HG03460 (cell line): ENCODE results near the gene TNFRSF1A.
"Not testable (repeated sequence)": the region's sequence is repeated elsewhere in the genome, so short reads cannot be mapped to it uniquely, and the experiment has no call there.

Source experiments
- ATAC-seq: cut with Tn5 transposase; IDR thresholded peaks from one replicate; pipeline ENCODE4 v1.9.1; 2021; ENCODE audit not compliant: unreplicated experiment

The TNFRSF1A gene

GRCh38 chr12:6358881-6359280 lies 17.0 kb upstream of the TNFRSF1A start:
- no peak for ATAC-seq

GRCh38 chr12:6356374-6356820 lies 14.5 kb upstream of the TNFRSF1A start:
- ATAC-seq = no peak

- no peak for ATAC-seq
These were observed 13.9 kb upstream of the TNFRSF1A start for GRCh38 chr12:6355491-6356373.

GRCh38 chr12:6354495-6355393 lies 12.9 kb upstream of the TNFRSF1A start:
- ATAC-seq = no peak

- ATAC-seq = no peak
These were observed 10.6 kb upstream of the TNFRSF1A start for GRCh38 chr12:6352193-6353173.

GRCh38 chr12:6351622-6352021 lies 9.7 kb upstream of the TNFRSF1A start:
- no peak for ATAC-seq

- ATAC-seq = no peak
These were observed 5.8 kb upstream of the TNFRSF1A start for GRCh38 chr12:6347367-6348338.

GRCh38 chr12:6346942-6347341 lies 5.1 kb upstream of the TNFRSF1A start:
- ATAC-seq = no peak

- ATAC-seq = no peak
These were observed 4.5 kb upstream of the TNFRSF1A start for GRCh38 chr12:6346235-6346832.

GRCh38 chr12:6345319-6346091 lies 3.6 kb upstream of the TNFRSF1A start:
- no peak for ATAC-seq

- not testable (repeated sequence) for ATAC-seq
These were observed 2.3 kb upstream of the TNFRSF1A start for GRCh38 chr12:6344101-6344660.

GRCh38 chr12:6343518-6343917 lies 1.6 kb upstream of the TNFRSF1A start:
- no peak for ATAC-seq

- no peak for ATAC-seq
These were observed 439 bp upstream of the TNFRSF1A start for GRCh38 chr12:6342140-6342889.

- no peak for ATAC-seq
These were observed 995 bp downstream of the TNFRSF1A start for GRCh38 chr12:6340745-6341416.

- no peak for ATAC-seq
These were observed 1.7 kb downstream of the TNFRSF1A start for GRCh38 chr12:6340032-6340638.

GRCh38 chr12:6338955-6339354 lies 2.9 kb downstream of the TNFRSF1A start:
- ATAC-seq = no peak
